OCI-LY7 (cell line): ENCODE results near the gene GNL2.

Source experiments
- CTCF ChIP-seq: fragments of 200-600 bp; sonication (generic); conservative IDR thresholded peaks from 2 replicates; pipeline ENCODE4 v1.5.1; 2014; ENCODE audit warnings: mild to moderate bottlenecking, antibody characterized with exemption, low read length, moderate library complexity, mixed read lengths
- EZH2phosphoT487 ChIP-seq: fragments of 200-600 bp; sonication (generic); IDR thresholded peaks from 2 replicates; pipeline ENCODE4 v1.6.1; 2018; ENCODE audit warnings: low read depth, borderline replicate concordance, mild to moderate bottlenecking, mixed run types, antibody characterized with exemption, low read length, moderate library complexity, mixed read lengths

DNA sequence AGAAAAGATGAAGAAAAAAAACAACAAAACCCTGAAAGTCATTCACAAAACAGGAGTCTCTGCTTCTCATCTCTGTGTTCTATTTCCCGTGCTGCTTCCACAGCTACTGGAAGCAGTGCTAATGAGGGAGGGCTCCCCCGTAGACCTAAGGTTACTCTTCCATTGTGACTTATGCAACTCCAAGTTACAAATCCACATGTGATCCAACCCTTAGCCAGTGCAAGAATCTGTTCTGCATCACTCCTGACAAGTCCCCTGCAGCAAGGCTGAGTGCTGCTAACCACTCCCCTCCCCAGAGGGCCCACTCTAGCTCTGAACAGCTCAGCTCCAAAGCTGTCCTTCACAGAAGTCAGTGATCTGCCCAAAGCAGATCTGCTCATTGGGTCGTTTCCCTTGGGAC is 28.7 kb downstream of the GNL2 start:
- no peak for TF ChIP-seq CTCF
- no peak for TF ChIP-seq EZH2phosphoT487
